ENCODE results near the gene CYP21A2.
"Not testable (repeated sequence)": the region's sequence is repeated elsewhere in the genome, so short reads cannot be mapped to it uniquely, and the experiment has no call there.

DNA sequence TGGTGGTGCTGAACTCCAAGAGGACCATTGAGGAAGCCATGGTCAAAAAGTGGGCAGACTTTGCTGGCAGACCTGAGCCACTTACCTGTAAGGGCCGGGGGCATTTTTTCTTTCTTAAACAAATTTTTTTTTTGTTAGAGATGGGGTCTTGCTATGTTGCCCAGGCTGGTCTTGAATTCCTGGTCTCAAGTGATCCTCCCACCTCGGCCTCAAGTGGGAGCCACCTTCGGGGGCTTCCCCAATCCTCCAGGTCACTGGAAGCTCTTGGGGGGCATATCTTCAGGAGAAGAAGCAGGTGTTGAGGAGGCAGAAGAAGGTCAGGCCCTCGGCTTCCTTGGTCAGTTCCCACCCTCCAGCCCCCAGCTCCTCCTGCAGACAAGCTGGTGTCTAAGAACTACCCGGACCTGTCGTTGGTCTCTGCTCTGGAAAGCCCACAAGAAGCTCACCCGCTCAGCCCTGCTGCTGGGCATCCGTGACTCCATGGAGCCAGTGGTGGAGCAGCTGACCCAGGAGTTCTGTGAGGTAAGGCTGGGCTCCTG is 32.2 kb upstream of the CYP21A2 start:
- not testable (repeated sequence) for TF ChIP-seq POLR2A (IDR thresholded peaks at IDR 0.05)
- TF ChIP-seq, protein P1, sequence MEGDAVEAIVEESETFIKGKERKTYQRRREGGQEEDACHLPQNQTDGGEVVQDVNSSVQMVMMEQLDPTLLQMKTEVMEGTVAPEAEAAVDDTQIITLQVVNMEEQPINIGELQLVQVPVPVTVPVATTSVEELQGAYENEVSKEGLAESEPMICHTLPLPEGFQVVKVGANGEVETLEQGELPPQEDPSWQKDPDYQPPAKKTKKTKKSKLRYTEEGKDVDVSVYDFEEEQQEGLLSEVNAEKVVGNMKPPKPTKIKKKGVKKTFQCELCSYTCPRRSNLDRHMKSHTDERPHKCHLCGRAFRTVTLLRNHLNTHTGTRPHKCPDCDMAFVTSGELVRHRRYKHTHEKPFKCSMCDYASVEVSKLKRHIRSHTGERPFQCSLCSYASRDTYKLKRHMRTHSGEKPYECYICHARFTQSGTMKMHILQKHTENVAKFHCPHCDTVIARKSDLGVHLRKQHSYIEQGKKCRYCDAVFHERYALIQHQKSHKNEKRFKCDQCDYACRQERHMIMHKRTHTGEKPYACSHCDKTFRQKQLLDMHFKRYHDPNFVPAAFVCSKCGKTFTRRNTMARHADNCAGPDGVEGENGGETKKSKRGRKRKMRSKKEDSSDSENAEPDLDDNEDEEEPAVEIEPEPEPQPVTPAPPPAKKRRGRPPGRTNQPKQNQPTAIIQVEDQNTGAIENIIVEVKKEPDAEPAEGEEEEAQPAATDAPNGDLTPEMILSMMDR (IDR thresholded peaks at IDR 0.05): not testable (repeated sequence)
